Glutamatergic neuron (in vitro differentiated cells): ENCODE data around the gene TMEM59L. TPM values are rescaled to one million over a fixed set of nuclear protein-coding genes. Genes with fewer than 3 reads are reported as not detected.

Experiments
- DNase-seq: peaks from one replicate; pipeline ENCODE4 v3.0.0; 2022
- H3K27ac Mint-ChIP-seq: one replicate; pipeline ENCODE4 v1.8.0; 2020; ENCODE audit warnings: mild to moderate bottlenecking, mixed read lengths, inconsistent platforms; ENCODE audit not compliant: unreplicated experiment
- H3K27me3 Mint-ChIP-seq: one replicate; pipeline ENCODE4 v1.8.0; 2020; ENCODE audit warnings: mild to moderate bottlenecking, moderate library complexity, mixed read lengths, inconsistent platforms; ENCODE audit not compliant: unreplicated experiment
- H3K36me3 Mint-ChIP-seq: one replicate; pipeline ENCODE4 v1.8.0; 2020; ENCODE audit warnings: mild to moderate bottlenecking, mixed read lengths, inconsistent platforms; ENCODE audit not compliant: unreplicated experiment
- H3K4me1 Mint-ChIP-seq: one replicate; pipeline ENCODE4 v1.8.0; 2020; ENCODE audit warnings: mild to moderate bottlenecking, low read depth, mixed read lengths, inconsistent platforms; ENCODE audit not compliant: unreplicated experiment
- H3K4me3 Mint-ChIP-seq: one replicate; pipeline ENCODE4 v1.8.0; 2020; ENCODE audit warnings: mild to moderate bottlenecking, mixed read lengths, inconsistent platforms; ENCODE audit not compliant: unreplicated experiment
- H3K9me3 Mint-ChIP-seq: one replicate; pipeline ENCODE4 v1.8.0; 2020; ENCODE audit warnings: mild to moderate bottlenecking, moderate library complexity, mixed read lengths, inconsistent platforms; ENCODE audit not compliant: unreplicated experiment
- total RNA-seq: library from RNA; stranded (reverse); fragmentation: NEBNext Ultra II Directional; extraction: Animal tissue kit (Norgen Biotek cat#: 25700); gene quantifications from one replicate; pipeline ENCODE4 v1.2.1, GENCODE V29; 2021; ENCODE audit not compliant: unreplicated experiment
- TF ChIP-seq, protein P1 (sequence below): fragments of 200-600 bp; sonication (generic); IDR thresholded peaks from one replicate; pipeline ENCODE4 v1.5.0; 2021; ENCODE audit not compliant: partially characterized antibody, unreplicated experiment

TMEM59L gene
- total RNA-seq, 1 donor from 2014 or later = 92.3 TPM

DNA sequence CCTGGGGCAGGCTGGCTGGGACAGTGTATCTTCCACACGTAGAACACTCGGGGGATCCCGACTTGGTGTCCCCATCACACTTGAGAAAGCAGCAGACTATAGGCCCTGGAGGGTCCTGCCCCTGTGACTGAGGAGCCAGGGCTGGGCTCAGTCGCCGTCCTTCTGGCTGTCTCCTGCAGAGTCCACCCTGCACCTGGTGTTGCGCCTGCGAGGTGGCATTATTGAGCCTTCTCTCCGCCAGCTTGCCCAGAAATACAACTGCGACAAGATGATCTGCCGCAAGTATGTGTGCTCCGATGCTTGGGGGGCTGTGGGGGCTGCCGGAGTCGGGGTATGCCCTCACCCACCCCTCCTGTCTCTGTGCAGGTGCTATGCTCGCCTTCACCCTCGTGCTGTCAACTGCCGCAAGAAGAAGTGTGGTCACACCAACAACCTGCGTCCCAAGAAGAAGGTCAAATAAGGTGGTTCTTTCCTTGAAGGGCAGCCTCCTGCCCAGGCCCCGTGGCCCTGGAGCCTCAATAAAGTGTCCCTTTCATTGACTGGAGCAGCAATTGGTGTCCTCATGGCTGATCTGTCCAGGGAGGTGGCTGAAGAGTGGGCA lies 37.9 kb upstream of the TMEM59L start:
- Mint-ChIP-seq H3K36me3 (no peaks in the 10 kb centered on the region), H3K27me3 (peaks cover 4% of the 10 kb centered on the region), H3K9me3 (peaks cover 3% of the 10 kb centered on the region), H3K4me1 (peaks cover 9% of the 10 kb centered on the region), H3K27ac (no peak overlapping the region), H3K4me3 (no peak overlapping the region)
- no peak for DNase-seq
- TF ChIP-seq, protein P1, sequence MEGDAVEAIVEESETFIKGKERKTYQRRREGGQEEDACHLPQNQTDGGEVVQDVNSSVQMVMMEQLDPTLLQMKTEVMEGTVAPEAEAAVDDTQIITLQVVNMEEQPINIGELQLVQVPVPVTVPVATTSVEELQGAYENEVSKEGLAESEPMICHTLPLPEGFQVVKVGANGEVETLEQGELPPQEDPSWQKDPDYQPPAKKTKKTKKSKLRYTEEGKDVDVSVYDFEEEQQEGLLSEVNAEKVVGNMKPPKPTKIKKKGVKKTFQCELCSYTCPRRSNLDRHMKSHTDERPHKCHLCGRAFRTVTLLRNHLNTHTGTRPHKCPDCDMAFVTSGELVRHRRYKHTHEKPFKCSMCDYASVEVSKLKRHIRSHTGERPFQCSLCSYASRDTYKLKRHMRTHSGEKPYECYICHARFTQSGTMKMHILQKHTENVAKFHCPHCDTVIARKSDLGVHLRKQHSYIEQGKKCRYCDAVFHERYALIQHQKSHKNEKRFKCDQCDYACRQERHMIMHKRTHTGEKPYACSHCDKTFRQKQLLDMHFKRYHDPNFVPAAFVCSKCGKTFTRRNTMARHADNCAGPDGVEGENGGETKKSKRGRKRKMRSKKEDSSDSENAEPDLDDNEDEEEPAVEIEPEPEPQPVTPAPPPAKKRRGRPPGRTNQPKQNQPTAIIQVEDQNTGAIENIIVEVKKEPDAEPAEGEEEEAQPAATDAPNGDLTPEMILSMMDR = no peak

DNA sequence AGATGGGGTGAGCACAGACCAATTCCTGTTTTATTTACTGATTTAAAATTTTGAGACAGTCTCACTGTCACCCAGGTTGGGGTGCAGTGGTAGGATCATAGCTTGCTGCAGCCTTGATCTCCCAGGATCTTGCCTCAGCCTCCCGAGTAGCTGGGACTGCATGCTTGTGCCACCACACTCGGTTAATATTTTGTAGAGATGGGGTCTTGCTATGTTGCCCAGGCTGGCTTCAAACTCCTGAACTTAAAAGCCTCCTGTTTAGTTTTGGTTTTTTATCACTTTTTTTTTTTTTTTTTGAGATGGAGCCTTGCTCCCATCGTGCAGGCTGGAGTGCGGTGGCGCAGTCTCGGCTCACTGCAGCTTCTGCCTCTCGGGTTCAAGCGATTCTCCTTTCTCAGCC lies 36.3 kb upstream of the TMEM59L start:
- Mint-ChIP-seq H3K27ac (no peak overlapping the region), H3K36me3 (no peaks in the 10 kb centered on the region), H3K27me3 (peaks cover 6% of the 10 kb centered on the region), H3K4me3 (no peak overlapping the region), H3K9me3 (peaks cover 3% of the 10 kb centered on the region), H3K4me1 (peaks cover 9% of the 10 kb centered on the region)
- TF ChIP-seq, protein P1 = no peak
- no peak for DNase-seq

DNA sequence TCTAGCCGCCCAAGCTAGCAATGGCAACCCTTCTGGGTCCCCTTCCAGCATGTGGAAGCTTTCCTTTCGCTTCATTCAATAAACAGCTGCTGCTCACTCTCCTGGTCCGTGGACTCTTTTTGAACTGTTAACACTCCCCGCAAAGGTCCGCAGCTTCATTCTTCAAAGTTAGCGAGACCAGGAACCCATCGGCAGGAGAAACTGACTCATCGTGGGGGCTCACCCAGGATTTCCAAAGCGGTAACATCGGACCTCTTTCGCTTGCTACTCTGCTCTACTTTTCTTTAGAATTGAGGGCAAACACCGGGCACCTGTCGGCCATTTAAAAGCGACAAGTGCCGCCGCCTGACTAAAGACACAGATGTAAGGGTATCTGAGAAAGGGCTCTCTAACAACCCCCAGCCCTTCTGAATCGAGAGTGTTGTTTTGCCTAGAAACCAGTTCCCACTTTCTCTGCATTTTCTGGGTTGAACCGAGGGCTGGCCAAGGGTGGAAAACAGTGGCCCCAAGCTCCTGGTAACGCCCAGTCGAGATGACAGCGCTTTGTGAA lies 35.2 kb upstream of the TMEM59L start:
- no peak for DNase-seq
- no peak overlapping the region for H3K27ac Mint-ChIP-seq
- H3K4me3 Mint-ChIP-seq = no peak overlapping the region
- peaks cover 9% of the 10 kb centered on the region for H3K4me1 Mint-ChIP-seq
- TF ChIP-seq, protein P1 = no peak
- H3K27me3 Mint-ChIP-seq = peaks cover 6% of the 10 kb centered on the region
- H3K36me3 Mint-ChIP-seq = no peaks in the 10 kb centered on the region
- H3K9me3 Mint-ChIP-seq = peaks cover 3% of the 10 kb centered on the region

DNA sequence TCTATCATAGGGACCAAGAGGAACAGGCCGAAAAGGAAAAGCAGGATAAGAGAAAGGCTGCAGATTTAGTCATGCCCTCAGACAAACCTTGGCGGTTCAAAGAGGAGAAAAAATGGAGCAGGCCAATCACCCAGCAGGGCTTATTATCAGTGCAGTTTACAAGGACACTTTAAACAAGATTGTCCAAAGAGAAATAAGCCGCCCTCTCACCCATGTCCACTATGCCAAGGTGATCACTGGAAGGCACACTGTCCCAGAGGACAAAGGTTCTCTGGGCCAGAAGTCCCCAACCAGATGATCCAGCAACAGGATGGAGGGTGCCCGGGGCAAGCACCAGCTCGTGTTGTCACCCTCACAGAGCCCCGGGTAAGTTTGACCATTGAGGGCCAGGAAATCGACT lies 32.4 kb upstream of the TMEM59L start:
- Mint-ChIP-seq H3K9me3 (peaks cover 3% of the 10 kb centered on the region), H3K27ac (no peak overlapping the region), H3K36me3 (no peaks in the 10 kb centered on the region), H3K4me3 (no peak overlapping the region), H3K4me1 (no peaks in the 10 kb centered on the region), H3K27me3 (peaks cover 2% of the 10 kb centered on the region)
- no peak for DNase-seq
- TF ChIP-seq, protein P1 = no peak

DNA sequence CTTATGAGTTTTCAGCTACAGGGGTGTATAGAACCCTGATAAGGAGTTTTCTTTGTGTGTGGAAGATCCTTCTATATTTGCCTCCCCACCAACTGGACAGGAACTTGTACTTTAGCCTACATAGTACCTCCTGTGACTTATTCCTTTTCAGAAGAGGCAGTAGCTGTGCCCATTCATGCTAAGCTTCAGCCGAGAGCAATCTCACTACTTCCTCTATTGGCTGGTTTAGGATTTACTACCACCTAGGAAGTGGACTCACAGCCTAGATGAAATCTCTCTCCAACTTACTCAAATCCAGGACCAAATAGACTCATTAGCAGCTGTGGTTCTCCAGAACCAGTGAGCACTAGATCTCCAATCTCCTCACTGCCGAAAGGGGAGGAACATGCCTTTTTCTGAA lies 26.4 kb upstream of the TMEM59L start:
- H3K4me1 Mint-ChIP-seq = peaks cover 7% of the 10 kb centered on the region
- H3K27ac Mint-ChIP-seq = no peak overlapping the region
- peaks cover 20% of the 10 kb centered on the region for H3K9me3 Mint-ChIP-seq
- TF ChIP-seq, protein P1 = no peak
- peaks cover 6% of the 10 kb centered on the region for H3K27me3 Mint-ChIP-seq
- no peak overlapping the region for H3K4me3 Mint-ChIP-seq
- no peaks in the 10 kb centered on the region for H3K36me3 Mint-ChIP-seq
- no peak for DNase-seq
